GM19099 (cell line): Measurements from ENCODE around the gene PCDHA10.
"Not testable (repeated sequence)": the region's sequence is repeated elsewhere in the genome, so short reads cannot be mapped to it uniquely, and the experiment has no call there.

Source experiments
- POLR2A ChIP-seq: IDR thresholded peaks from 3 replicates; pipeline ENCODE4 v1.6.1; 2011; ENCODE audit warnings: low read depth; ENCODE audit not compliant: insufficient read length; ENCODE audit errors: extremely low read depth

The PCDHA10 gene

GRCh38 chr5:140840978-140841962 is 14.4 kb upstream of the PCDHA10 start, which contains the start of gene PCDHA8:
TSS of gene PCDHA8 (plus strand) at chr5:140841187. CDS start at chr5:140841322, 135 bp downstream.
- no peak for TF ChIP-seq POLR2A

DNA sequence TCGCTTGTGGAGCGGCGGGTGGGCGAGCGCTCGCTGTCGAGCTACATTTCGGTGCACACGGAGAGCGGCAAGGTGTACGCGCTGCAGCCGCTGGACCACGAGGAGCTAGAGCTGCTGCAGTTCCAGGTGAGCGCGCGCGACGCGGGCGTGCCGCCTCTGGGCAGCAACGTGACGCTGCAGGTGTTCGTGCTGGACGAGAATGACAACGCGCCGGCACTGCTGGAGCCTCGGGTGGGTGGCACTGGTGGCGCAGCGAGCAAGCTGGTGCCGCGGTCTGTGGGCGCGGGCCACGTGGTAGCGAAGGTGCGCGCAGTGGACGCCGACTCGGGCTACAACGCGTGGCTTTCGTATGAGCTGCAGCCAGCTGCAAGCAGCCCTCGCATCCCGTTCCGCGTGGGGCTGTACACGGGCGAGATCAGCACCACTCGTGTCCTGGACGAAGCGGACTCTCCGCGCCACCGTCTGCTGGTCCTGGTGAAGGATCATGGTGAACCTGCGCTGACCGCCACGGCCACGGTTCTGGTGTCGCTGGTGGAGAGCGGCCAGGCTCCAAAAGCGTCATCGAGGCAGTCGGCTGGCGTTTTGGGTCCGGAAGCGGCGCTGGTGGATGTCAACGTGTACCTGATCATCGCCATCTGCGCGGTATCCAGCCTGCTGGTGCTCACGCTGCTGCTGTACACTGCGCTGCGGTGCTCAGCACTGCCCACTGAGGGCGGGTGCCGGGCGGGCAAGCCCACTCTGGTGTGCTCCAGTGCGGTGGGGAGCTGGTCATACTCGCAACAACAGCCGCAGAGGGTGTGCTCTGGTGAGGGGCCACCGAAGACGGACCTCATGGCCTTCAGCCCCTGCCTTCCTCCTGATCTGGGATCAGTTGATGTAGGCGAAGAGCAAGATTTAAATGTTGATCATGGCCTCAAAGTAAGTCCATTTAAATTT is 12.6 kb upstream of the PCDHA10 start:
- TF ChIP-seq POLR2A: no peak

DNA sequence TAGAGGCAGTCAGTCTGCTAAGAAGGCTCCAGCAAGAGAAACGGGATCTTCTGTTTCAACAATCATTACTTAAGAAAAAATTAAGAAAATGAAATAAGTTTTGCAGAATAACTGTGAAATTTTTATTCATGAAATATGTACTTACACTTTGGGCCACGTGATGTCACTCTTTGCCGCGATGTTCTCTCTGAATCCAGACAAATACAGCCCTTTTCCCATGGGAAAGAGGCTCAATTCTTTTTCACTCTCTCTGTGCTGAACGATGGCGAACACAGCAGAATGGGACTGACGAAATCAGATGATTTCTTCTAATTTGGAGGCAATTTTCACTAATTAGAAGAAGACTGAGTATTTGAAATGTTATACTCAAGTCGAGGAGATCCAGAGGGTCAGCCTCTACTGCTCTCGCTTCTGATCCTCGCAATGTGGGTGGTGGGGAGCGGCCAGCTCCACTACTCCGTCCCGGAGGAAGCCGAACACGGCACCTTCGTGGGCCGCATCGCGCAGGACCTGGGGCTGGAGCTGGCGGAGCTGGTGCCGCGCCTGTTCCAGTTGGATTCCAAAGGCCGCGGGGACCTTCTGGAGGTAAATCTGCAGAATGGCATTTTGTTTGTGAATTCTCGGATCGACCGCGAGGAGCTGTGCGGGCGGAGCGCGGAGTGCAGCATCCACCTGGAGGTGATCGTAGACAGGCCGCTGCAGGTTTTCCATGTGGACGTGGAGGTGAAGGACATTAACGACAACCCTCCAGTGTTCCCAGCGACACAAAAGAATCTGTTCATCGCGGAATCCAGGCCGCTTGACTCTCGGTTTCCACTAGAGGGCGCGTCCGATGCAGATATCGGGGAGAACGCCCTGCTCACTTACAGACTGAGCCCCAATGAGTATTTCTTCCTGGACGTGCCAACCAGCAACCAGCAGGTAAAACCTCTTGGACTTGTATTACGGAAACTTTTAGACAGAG is 7.3 kb upstream of the PCDHA10 start, which contains the start of gene PCDHA9:
Gene PCDHA9 (plus strand): TSS at position 244 of the 964 bp plus-strand sequence. CDS start 114 bp downstream, at position 358.
- TF ChIP-seq POLR2A: not testable (repeated sequence)

DNA sequence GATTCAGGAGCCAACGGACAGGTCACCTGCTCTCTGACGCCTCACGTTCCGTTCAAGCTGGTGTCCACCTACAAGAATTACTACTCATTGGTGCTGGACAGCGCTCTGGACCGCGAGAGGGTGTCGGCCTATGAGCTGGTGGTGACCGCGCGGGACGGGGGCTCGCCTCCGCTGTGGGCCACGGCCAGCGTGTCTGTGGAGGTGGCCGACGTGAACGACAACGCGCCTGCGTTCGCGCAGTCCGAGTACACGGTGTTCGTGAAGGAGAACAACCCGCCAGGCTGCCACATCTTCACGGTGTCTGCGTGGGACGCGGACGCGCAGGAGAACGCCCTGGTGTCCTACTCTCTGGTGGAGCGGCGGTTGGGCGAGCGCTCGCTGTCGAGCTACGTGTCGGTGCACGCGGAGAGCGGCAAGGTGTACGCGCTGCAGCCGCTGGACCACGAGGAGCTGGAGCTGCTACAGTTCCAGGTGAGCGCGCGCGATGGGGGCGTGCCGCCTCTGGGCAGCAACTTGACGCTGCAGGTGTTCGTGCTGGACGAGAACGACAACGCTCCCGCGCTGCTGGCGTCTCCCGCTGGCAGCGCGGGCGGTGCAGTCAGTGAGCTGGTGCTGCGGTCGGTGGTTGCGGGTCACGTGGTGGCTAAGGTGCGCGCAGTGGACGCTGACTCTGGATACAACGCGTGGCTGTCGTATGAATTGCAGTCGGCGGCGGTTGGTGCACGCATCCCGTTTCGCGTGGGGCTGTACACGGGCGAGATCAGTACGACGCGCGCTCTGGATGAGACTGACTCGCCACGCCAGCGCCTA is 1.7 kb downstream of the PCDHA10 start:
- no peak for TF ChIP-seq POLR2A

DNA sequence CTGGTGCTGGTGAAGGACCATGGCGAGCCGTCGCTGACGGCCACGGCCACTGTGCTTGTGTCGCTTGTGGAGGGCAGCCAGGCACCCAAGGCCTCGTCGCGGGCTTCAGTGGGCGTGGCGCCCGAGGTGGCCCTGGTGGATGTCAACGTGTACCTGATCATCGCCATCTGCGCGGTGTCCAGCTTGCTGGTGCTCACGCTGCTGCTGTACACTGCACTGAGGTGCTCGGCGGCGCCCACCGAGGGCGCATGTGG is 2.2 kb downstream of the PCDHA10 start:
- no peak for TF ChIP-seq POLR2A

- no peak for TF ChIP-seq POLR2A
Measured at GRCh38 chr5:140862441-140863295, 7.0 kb downstream of the PCDHA10 start.

GRCh38 chr5:140868721-140869554 is 13.2 kb downstream of the PCDHA10 start, which contains the start of gene PCDHA11:
TSS of gene PCDHA11 (plus strand) at chr5:140868957. CDS start at chr5:140869104, 147 bp downstream.
- TF ChIP-seq POLR2A: no peak

GRCh38 chr5:140869555-140869886 is 13.8 kb downstream of the PCDHA10 start:
- no peak for TF ChIP-seq POLR2A

DNA sequence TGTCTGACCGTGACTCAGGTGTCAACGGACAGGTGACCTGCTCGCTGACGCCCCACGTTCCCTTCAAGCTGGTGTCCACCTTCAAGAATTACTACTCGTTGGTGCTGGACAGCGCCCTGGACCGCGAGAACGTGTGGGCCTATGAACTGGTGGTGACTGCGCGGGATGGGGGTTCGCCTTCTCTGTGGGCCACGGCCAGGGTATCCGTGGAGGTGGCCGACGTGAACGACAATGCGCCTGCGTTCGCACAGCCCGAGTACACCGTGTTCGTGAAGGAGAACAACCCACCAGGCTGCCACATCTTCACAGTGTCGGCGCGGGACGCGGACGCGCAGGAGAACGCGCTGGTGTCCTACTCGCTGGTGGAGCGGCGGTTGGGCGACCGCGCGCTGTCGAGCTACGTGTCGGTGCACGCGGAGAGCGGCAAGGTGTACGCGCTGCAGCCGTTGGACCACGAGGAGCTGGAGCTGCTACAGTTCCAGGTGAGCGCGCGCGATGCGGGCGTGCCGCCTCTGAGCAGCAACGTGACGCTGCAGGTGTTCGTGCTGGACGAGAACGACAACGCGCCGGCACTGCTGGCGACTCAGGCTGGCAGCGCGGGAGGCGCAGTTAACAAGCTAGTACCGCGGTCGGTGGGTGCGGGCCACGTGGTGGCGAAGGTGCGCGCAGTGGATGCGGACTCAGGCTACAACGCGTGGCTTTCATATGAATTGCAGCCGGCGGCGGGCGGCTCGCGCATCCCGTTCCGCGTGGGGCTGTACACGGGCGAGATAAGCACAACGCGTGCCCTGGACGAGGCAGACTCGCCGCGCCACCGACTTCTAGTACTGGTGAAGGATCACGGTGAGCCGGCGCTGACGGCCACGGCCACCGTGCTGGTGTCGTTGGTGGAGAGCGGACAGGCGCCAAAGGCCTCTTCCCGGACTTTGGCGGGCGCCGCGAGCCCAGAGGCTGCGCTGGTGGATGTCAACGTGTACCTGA is 14.8 kb downstream of the PCDHA10 start:
- no peak for TF ChIP-seq POLR2A
